ENCODE data around the gene GPR37L1.
"Not testable (repeated sequence)": the region's sequence is repeated elsewhere in the genome, so short reads cannot be mapped to it uniquely, and the experiment has no call there.

Gene GPR37L1

DNA sequence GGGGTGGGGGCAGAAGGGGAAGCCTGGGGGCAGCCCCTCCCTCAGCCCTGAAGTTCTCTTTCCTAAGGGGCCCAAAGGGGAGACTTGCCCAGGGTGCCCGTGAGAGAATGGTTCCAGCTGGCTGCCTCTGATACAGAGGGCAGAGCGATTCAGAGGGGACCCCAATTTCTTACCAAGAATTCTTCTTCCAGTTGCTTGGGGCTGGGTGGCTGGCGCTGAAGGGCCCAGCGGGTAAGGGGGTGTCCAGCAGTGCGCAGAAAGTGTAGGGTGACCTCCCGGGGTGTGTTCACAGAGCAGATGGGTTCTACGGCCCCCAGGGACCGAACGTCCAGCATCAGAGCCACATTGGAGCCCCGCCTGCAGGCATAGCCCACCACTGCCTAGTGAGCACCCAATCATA lies 35.2 kb downstream of the GPR37L1 start:
- no peak for DNase-seq

DNA sequence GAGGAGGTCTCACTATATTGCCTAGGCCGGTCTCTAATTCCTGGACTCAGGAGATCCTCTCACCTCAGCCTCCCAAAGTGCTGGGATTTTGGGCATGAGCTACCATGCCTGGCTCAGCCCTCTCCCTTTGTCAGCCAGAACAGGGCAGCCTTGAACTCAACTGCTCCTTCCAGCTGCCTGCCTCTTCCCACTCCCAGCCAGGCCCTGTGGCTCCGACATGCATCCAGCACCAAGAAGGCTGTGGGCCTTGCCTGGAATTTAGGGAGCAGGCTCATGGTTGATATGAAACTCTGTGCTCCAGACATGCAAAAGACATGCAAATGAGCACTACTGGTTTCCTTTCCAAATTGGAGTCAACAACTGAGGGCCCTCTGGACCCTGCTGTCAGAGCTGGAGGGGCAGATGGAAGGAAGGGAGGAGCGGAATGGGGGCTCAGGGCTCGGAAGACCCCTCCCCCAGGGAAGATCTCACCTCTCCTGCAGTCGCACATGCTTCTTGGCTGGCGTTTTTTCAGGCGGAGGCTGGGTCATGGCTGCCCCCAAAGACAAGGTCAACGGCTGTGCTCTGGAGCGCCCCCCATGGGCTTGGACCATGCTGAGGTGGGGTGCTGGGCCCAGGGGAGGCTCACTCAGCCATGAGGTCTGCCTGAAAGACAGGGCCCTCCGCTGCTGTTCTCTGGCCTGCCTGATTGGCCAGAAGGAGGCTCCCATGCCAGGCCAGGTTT lies 36.3 kb downstream of the GPR37L1 start:
- DNase-seq: no peak

DNA sequence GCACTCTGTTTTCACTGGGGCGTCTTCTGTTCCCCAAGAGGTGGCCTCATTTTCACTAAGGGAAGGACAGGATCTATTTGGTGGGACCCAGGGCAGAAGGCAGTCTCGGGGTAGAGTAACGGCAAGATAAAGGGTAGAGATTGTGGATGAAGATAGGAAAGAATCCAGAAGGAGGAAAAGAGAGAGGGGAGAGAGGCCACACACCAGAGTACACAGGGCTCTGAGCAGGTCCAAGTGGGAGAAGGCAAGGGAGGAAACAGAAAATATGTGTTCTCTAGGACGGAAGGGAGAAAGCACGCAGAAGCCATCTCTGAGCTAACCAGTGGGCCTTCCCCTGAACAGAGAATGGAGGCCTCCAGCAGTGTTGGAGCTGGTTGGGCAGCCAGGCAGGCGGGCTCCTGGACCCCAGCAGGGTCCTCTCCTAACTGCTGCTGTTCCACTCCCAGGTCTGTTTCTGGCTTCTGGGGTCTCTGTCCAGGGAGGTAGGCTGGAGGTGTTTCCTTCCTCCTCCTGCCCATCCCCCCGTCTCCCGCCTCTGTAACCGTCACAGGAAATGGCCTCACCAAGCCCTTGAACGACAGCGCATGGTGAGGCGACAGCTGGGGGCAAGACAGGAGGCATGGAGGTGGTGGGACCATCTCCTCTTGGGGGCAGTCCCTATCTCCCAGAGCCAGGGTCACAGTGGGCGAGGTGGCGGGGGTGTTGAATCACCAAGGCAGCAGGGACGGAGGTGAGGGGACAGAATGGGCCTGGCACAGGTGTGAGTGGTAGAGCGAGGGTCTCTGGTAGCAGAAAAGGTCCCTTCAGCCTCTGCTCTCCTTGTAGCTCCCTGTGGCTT lies 37.0 kb downstream of the GPR37L1 start:
- no peak for DNase-seq

DNA sequence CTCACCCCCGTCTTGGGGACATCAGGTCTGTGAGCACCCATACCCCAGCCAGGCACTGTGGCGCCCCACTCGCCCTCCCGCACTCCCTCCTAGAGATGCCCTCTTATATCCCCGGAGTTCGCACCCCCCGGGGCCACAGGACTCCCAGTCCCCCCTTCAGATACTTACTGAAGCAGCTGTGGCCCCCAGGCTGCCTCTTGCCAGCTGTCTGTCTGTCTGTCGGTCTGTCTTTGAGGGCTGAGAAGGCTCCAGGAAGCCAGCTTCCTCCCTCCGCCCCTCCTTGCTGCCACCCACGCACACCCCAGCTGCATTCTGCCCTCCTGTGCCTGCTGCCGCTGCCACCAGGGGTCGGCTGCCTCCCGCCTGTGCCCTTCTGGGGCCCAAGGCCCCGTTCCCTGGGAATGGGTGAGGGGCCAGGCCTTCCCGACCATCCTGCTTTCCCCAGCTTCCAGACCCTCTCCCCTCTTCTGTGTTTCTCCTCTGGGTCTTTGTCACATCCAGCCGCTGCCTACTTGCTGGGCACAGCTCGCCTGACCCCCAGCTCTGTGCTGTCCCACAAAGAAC lies 37.7 kb downstream of the GPR37L1 start, which contains the start of gene PTPN7:
Gene PTPN7, minus strand, starts transcription at position 226 of the 564 bp plus-strand sequence. CDS start 1,200 bp downstream, outside the sequence.
- no peak for DNase-seq

DNA sequence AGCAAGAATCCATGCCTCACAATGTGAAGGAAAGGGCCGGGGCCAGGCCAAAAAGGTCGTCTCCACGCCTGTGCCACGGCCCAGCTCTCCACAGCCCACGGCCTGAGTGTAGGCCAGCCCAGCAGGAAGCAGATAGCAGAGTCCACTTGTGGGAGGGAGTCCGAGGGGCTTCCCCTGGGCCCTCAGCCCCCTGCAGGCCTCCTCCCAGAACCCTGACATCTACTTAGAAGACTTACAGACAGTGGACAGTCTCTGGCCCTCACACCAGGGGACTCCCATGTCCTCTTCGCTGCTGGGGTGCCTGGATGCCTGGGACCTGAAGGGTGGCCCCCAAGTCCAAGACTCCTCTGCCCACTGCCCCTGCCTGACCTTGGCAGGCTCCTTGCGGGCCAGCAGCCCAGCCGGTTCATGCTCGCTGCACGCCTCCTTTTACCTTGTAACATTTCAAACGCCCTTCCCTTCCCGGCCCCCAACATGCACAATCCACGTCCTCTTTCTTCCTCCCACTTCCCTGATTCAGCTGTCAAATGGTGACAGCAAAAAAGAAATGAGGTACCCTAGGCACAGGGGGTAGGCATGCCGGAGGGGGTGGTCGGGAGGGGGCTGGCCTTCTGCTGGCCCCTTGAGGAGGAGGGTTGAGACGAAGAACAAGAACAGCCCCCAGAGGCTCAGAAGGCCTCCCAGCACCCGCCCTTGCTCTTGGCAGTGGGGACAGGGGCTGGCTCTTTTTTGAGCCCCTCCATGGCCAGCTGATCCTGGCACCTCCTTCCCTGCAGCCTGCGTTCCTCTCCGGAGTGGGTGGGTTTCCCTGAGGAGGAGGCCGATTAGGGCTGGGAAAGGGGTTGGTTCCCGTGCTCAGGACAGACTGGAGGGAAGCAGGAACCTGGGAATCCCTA lies 38.7 kb downstream of the GPR37L1 start:
- DNase-seq: no peak

DNA sequence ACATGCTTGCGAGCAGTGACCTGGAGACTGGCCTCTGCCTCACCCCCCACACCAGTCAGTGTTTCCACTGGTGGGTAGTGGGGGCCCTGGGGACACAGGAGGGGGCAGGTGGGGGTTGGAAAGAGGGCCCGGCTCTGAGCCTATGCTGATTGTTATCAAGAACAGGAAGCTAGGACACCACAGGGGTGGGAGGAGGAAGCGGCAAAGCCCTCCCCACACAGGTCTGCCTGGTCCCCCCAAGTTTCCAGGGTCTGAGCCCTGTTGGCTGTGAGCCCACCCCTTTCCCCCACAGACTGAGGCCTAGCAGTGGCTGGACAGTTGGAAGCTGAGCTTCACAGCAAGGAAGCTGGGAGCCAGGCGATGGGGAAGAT lies 39.3 kb downstream of the GPR37L1 start:
- no peak for DNase-seq

DNA sequence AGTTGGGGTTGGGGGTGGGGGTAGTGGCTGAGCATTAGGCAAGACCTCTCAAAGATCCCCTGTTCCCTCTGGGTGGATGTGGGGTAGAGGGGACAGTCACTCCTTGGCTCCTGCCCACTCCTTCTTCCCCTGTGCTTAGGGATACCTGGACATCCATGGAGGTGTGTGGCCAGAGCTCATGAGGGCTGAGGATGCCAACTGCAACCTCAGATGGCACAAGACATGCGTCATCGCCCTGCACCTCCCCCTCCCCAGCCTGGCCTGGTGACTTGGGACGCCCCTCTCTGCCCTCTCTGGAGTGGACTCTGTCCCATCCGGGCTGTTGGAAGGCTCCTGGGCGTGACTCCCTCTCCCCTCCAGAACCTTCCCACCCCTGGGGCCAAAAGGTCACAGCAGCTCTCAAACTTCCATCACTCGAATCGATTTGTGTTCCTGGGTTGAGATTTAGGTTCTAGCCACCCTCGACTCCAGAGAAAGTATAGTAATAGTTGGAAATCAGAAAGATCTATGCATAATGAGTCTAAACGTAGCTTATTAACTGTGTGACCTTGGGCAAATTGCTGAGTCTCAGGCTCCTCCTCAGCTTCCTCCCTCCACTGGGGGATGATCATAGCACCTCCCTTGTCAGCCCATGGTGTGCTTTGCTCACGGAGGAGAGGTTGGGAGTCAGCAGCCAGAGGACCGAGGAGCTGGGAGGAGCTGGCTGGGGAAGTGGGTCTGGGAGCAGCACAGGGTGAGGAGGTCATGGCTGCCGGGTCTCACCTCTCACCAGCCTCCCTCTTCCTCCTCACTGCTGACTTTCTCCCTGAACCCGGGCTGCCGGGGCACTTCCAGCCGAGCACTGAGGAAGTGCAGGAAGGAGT lies 39.9 kb downstream of the GPR37L1 start:
- DNase-seq: no peak

DNA sequence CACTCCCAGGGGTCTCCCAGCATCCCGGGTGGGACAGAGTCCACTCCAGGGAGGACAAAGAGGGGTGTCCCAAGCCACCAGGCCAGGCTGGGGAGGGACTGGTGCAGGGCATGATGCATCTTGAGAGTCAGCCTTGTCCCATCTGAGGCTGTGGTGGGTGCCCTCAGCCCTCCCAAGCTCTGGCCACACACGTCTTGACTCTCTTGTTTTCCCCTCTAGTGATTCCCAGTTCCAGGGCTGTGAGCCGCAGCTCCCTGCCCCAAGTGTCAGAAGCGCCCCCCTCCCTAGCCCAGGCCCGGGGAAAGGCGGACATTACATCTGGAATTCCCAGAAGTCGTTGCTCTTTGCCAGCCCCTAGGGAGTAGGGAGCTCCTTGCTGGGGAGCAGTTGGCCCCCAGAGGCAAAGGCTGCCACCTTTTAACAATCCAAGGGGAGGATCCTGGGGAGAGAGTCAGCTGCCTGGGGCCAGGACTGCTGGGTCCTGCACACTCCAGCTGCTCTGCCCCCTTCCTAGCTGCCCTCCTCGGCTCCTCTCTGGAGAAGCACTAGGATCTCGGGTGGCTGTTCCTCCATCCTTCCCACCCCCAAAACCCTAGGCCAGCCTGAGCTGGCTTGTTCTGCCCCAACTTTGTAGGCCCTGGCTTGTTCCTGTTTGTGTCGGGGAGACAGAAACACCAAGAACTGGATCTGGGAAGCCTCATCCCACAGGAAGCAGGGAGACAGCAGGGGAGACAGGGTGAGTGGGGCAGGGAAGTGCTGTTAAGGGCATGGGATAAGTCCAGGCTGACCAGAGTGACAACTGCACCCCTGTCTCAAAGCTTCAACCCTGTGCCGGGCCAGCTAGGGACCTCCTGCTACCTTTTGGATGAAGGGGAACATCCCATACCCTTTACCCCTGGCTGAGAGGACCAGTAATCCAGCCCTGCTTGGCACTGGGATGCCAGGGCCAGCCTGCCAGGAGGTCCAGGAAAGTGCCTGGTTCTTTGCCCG lies 40.9 kb downstream of the GPR37L1 start:
- no peak for DNase-seq

DNA sequence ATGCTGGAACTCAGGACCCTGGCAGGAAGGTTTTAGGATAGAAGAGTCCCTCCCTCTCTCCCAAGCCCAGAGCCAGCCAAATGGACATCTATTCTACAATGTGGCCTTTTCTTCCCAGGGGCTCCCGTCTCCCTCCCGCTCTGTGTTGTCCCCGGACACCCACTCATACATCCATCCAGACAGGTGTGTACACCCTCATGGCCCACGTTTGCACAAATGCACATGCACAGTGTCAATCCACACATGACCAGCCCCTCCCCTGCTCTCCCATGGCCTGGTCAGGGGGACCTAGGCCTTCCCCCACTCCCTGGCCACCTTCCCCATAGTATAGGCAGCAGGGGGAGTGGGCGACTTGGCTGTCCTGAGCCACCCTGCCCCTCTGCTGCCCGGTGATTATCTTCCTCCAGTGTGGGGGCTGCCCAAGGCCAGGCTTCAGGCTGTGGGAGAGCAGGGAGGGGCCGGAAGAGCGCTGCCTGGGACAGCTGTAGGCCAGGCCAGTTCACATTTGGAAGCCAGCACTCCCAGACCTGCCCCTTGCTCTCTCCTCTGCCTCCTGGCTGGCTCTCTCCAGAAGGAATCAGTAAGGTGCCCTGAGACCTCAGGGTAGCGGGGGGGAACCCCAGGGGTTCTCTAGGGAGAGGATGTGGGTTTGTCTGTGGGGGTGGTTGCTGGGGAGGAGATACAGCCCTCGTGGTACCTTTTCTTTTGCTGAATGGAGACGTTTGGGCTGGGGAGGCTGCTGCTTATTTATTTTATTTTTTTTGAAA lies 41.7 kb downstream of the GPR37L1 start:
- DNase-seq: no peak

DNA sequence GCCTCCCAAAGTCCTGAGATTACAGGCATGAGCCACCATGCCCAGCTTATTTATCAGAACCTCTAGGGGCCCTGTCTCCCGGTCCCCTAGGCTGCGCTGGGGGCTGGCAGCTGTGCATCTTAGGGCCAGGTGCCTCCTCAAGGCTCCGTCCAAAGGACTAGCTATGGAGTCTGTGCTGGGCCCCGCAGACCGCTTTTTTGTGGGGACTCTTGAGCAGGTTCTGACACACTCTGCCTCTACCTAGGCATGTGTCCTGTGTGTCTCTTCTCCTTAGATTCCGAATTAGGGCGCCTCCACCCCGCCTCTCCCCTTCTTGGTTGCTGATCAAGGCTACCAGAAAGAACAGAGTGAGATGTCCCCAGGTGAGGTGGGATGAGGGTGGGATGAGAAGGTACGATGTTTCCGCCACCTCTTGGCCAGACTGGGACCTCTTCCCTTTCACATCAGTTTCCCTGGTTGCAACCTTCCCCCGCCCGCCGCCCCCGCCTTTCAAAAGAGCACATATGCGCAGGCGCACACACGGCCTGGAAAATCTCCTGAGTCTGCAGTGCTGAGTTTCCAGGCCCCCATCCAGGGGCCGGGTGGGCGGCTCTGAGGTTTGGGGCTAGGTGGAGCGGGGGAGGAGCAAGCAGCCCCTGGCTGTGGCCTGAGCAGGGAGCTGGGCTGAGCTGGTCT lies 42.7 kb downstream of the GPR37L1 start:
- no peak for DNase-seq

DNA sequence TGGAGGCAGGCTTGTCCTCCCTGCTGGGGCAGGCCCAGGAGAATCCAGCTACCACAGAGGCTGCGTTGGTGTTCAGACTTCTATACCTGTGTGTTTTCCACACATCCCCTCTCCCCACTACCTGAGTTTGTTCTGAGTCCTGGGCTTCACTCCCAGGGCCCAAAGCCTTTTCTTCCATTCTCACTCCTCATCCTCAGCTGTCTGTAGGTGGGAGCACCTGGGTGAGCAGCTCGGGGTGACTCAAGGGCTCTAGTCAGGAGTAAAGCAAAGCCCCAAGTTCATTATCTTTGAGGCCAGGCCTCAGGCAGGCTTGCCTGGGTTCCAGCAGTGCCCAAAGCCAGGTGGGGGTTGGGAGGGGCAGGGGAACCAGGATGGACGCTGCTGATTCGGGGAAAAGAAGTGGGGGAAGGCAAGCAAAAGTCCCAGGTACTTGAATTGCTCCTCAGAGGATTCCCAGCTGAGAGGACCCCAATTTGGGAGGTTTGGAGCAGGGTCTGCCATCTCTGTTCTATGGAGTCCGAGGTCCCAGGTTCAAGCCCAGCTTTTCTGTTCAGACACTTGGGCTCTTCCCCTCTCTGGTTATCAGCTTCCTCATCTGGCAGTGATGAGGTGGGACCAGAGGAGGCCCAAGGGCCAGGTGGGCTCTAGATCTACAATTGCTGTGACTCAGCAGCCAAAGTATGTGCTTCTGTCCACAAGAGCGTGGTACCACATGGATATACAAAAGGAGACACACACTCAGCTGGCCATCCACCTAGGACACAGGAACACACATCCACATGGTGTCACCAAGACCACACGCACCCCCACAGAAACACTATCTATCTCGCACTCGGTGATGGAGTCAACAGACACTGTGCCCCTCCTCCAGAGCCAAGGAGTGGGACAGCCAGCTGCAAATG lies 43.5 kb downstream of the GPR37L1 start:
- no peak for DNase-seq

DNA sequence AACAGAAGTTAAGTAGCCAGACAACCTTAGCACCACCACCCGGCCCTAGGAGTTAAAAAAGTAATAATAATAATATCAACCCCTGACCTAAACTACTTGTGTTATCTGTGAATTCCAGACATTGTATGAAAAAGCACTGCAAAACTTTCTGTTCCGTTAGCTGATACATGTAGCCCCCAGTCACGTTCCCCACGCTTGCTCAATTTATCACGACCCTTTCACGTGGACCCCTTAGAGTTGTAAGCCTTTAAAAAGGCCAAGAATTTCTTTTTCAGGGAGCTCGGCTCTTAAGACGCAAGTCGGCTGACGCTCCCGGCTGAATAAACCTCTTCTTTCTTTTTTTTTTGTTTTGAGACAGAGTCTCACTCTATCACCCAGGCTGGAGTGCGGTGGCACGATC lies 44.3 kb downstream of the GPR37L1 start:
- not testable (repeated sequence) for DNase-seq

DNA sequence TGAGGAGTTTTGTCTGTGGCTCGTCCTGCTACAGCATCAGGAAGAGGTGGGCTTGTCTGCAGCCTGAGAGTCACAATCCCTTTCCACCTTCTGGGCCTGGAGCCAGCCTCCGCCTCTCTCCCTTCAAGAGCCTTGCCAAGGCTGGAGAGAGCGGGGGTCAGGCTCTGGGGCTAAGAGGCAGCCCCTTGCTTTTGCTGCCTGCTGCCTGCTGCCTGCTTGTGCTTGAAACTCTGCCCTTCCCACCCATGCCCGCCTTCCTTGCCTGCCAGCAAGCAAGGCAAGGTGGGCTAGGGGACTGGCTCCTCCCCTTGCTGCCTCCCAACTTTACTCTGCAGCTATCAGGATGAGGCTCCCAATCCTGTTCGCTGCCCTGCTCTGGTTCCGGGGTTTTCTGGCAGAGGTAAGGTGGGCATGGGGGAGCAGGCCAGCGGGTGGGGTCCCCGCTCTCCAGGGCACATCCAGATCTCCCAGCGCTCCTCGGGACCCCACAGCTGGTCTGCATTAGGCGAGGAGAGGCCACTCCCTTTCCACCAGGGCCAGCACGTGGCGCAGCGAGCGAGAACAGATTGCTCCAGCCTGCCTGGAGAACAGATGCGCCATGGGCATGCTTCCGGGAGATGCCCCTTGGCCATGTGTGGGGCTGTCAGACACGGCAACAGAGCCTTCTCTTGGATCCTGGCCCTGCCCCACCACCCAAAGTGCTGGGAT lies 45.1 kb downstream of the GPR37L1 start:
- peak; percentile 31 for DNase-seq

DNA sequence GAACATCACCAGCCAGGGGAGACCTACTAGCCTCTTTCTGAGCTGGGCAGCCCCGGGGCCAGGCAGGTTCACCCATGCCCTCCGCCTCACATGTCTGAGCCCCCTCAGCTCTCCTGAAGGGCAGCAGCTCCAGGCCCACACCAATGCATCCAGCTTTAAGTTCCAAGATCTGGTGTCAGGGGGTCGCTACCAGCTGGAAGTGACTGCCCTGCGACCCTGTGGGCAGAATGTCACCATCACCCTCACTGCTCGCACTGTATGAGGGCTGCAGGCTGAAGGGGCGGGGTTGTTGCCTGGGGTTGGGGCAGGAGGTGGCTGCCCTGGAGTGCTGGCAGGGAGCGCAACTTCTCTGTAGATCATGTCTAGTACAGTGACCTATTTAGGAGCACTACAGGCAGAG lies 46.1 kb downstream of the GPR37L1 start:
- no peak for DNase-seq

DNA sequence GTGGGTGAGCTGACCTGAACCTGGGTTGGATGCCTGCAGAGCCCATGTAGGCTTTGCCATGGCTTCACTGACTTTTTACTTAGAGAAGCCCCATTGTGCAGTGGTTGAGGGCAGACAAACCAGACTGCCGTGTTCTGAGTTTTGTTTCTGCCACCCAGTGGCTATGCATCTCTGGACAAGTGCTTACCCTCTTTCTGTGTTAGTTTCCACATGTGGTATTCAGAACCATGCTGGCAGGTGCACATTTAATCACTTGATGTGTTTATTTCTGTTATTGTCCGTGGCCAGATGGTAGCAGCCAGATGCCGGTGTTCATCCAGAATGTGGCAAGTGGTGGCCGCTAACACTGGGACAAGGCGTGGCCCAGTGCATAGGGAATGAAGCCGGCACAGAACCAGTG lies 48.0 kb downstream of the GPR37L1 start:
- no peak for DNase-seq

DNA sequence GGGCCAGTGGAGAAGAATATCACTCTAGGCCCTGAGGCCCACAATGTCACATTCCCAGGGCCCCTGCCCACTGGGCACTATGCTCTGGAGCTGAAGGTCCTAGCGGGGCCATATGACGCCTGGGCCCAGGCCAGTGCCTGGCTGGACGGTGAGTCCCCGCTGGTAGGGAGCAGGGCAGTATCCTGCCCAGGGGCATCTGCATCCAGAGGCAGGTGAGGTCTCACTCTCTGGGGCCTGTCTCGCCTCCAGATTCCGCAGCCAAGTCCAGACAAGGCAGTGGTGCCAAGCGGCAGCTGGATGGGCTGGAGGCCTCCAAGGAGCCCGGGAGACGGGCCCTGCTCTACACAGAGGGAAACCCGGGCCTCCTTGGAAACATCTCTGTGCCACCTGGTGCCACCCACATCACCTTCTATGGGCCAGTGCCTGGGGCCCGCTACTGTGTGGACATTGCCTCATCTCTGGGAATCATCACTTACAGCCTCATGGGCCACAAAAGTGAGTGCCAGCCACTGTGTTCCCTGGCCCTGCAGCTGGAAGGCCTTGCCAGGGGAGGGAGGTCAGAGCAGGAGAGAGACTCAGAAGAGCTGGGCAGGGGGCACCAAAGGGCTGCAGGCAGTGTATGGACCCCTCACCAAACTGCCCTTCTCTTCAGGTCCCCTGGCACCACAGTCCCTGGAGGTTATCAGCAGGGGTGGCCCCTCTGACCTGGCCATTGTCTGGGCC lies 48.7 kb downstream of the GPR37L1 start:
- DNase-seq: no peak

DNA sequence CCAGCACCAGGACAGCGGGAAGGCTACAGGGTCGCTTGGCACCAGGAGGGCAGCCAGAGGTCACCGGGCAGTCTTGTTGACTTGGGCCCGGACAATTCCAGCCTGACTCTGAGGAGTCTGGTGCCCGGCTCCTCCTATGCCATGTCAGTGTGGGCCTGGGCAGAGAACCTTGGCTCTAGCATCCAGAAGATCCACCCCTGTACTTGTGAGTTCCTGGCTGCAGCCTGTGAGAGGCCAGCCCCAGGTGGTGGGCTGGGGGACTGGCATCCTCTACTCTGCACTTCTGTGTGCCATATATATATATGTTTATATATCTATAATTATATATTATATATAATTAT lies 49.3 kb downstream of the GPR37L1 start:
- no peak for DNase-seq

Measured in HCEC 1CT (cell line).